Posterior cingulate gyrus (tissue), 11 donors: ENCODE results near the gene VSTM2L.
A peak's percentile ranks its signal among the peaks of the same experiment; 100 is the strongest.
"Not testable (repeated sequence)": the region's sequence is repeated elsewhere in the genome, so short reads cannot be mapped to it uniquely, and the experiment has no call there.

Experiments
- DNase-seq, 10 donors: peaks; one replicate each; pipeline versions ENCODE4 v3.0.0 to v3.0.0-alpha.2; 2020 to 2021; ENCODE audit warnings: mixed read lengths in 3 of 10
- intact Hi-C: fragments of 100-400 bp; cut with DNase I; formaldehyde crosslinking; loops from one replicate; pipeline ENCODE4 v1.15.1; 2023

Gene VSTM2L

GRCh38 chr20:37902504-37903313 lies at the start of gene VSTM2L:
Gene VSTM2L (plus strand): TSS chr20:37903127. CDS start chr20:37903351, 224 bp downstream.
- DNase-seq, result peak in 7 of 10 donors; percentile 40 to 93 (median 55)
- intact Hi-C loops, result no loop called here

- intact Hi-C loops, result no loop called here
- no peak for DNase-seq
Observed at GRCh38 chr20:37853823-37854375, 49.0 kb upstream of the VSTM2L start.

GRCh38 chr20:37856034-37856433 lies 46.9 kb upstream of the VSTM2L start:
- DNase-seq, intact Hi-C loops: not testable (repeated sequence)

GRCh38 chr20:37856932-37857660 lies 45.8 kb upstream of the VSTM2L start:
- DNase-seq, result no peak
- intact Hi-C loops, result no loop called here

- DNase-seq, result no peak
- intact Hi-C loops, result no loop called here
Observed at GRCh38 chr20:37859406-37860171, 43.3 kb upstream of the VSTM2L start.

GRCh38 chr20:37863289-37863688 lies 39.6 kb upstream of the VSTM2L start:
- peak in 1 of 10 donors; percentile 32 for DNase-seq
- intact Hi-C loops, result no loop called here

GRCh38 chr20:37864298-37864697 lies 38.6 kb upstream of the VSTM2L start:
- no peak for DNase-seq

GRCh38 chr20:37866051-37866450 lies 36.9 kb upstream of the VSTM2L start:
- intact Hi-C loops, result no loop called here
- DNase-seq, result peak in 1 of 10 donors; percentile 42

More at GRCh38 chr20:37864298-37864697, 38.6 kb upstream of the VSTM2L start:
- intact Hi-C loops, result no loop called here

- intact Hi-C loops, result no loop called here
- DNase-seq, result no peak
Observed at GRCh38 chr20:37867289-37868195, 35.4 kb upstream of the VSTM2L start.

GRCh38 chr20:37868851-37869333 lies 34.0 kb upstream of the VSTM2L start:
- intact Hi-C loops, result no loop called here
- no peak for DNase-seq

GRCh38 chr20:37869334-37869861 lies 33.5 kb upstream of the VSTM2L start:
- DNase-seq, result peak in 1 of 10 donors; percentile 46
- intact Hi-C loops, result no loop called here

- no peak for DNase-seq
- intact Hi-C loops, result no loop called here
Observed at GRCh38 chr20:37870294-37870693, 32.6 kb upstream of the VSTM2L start.

GRCh38 chr20:37871751-37872150 lies 31.2 kb upstream of the VSTM2L start:
- intact Hi-C loops, result no loop called here
- peak in 1 of 10 donors; percentile 55 for DNase-seq

- intact Hi-C loops, result no loop called here
- DNase-seq, result peak in 1 of 10 donors; percentile 72
Observed at GRCh38 chr20:37872161-37872560, 30.8 kb upstream of the VSTM2L start.

GRCh38 chr20:37873884-37874283 lies 29.0 kb upstream of the VSTM2L start:
- peak in 3 of 10 donors; percentile 36 to 81 (median 48) for DNase-seq
- intact Hi-C loops, result no loop called here

- intact Hi-C loops, result no loop called here
- DNase-seq, result peak in 1 of 10 donors; percentile 53
Observed at GRCh38 chr20:37875460-37876175, 27.3 kb upstream of the VSTM2L start.

- DNase-seq, result peak in 1 of 10 donors; percentile 67
- intact Hi-C loops, result no loop called here
Observed at GRCh38 chr20:37876863-37877262, 26.1 kb upstream of the VSTM2L start.
